ENCODE results near the gene SPPL3.

GRCh38 chr12:120858306-120859088, 45.7 kb downstream of the SPPL3 start:
- TF ChIP-seq POU6F1 (CRISPR knock-in tag; IDR thresholded peaks at IDR 0.05; ENCODE audit: borderline replicate concordance, low read depth) (no peak), OSR1 (CRISPR knock-in tag; IDR thresholded peaks at IDR 0.05) (no peak), ZNF8 (CRISPR knock-in tag; IDR thresholded peaks at IDR 0.05) (no peak), ESRRG (CRISPR knock-in tag; IDR thresholded peaks at IDR 0.05) (no peak), SNAI2 (CRISPR knock-in tag; IDR thresholded peaks at IDR 0.05) (no peak), CREB5 (CRISPR knock-in tag; IDR thresholded peaks at IDR 0.05; ENCODE audit: low read depth) (no peak), ZFP3 (CRISPR knock-in tag; IDR thresholded peaks at IDR 0.05) (no peak), ZC3H10 (CRISPR knock-in tag; IDR thresholded peaks at IDR 0.05) (no peak), ARNTL (CRISPR knock-in tag; IDR thresholded peaks at IDR 0.05; ENCODE audit: borderline replicate concordance, low read depth) (no peak)

Data from SK-N-SH treated with all-trans-retinoic acid at 6 μM for 48 hours (cell line).